ENCODE measurements around the gene RHOBTB3. TPM values are rescaled to one million over a fixed set of nuclear protein-coding genes. Genes with fewer than 3 reads are reported as not detected.

RHOBTB3 gene
- total RNA-seq, 1 donor from 2014 or later: 55.9 TPM

GRCh38 chr5:95717439-95717838 is 13.7 kb upstream of the RHOBTB3 start:
- DNase-seq (ENCODE audit: low spot score, unreplicated experiment): no peak
- no peak for TF ChIP-seq CTCF (IDR thresholded peaks at IDR 0.05; ENCODE audit: unreplicated experiment)
- Mint-ChIP-seq H3K27ac (no peak overlapping the region), H3K4me3 (ENCODE audit: low read depth) (no peak overlapping the region), H3K9me3 (ENCODE audit: low read depth) (peaks cover 3% of the 10 kb centered on the region), H3K36me3 (ENCODE audit: insufficient read depth) (no peaks in the 10 kb centered on the region), H3K4me1 (ENCODE audit: low read depth) (peaks cover 8% of the 10 kb centered on the region), H3K27me3 (no peaks in the 10 kb centered on the region)

GRCh38 chr5:95718203-95718602 is 12.9 kb upstream of the RHOBTB3 start:
- H3K4me1 Mint-ChIP-seq (ENCODE audit: low read depth): peaks cover 11% of the 10 kb centered on the region
- no peaks in the 10 kb centered on the region for H3K27me3 Mint-ChIP-seq
- TF ChIP-seq CTCF (IDR thresholded peaks at IDR 0.05; ENCODE audit: unreplicated experiment): no peak
- no peak overlapping the region for H3K27ac Mint-ChIP-seq
- no peaks in the 10 kb centered on the region for H3K36me3 Mint-ChIP-seq (ENCODE audit: insufficient read depth)
- peaks cover 3% of the 10 kb centered on the region for H3K9me3 Mint-ChIP-seq (ENCODE audit: low read depth)
- no peak for DNase-seq (ENCODE audit: low spot score, unreplicated experiment)
- H3K4me3 Mint-ChIP-seq (ENCODE audit: low read depth): no peak overlapping the region

- DNase-seq (ENCODE audit: low spot score, unreplicated experiment): no peak
- no peak for TF ChIP-seq CTCF (IDR thresholded peaks at IDR 0.05; ENCODE audit: unreplicated experiment)
- no peaks in the 10 kb centered on the region for H3K36me3 Mint-ChIP-seq (ENCODE audit: insufficient read depth)
- H3K4me3 Mint-ChIP-seq (ENCODE audit: low read depth): no peak overlapping the region
- H3K9me3 Mint-ChIP-seq (ENCODE audit: low read depth): peaks cover 3% of the 10 kb centered on the region
- peaks cover 14% of the 10 kb centered on the region for H3K4me1 Mint-ChIP-seq (ENCODE audit: low read depth)
- H3K27ac Mint-ChIP-seq: no peak overlapping the region
- H3K27me3 Mint-ChIP-seq: no peaks in the 10 kb centered on the region
These were observed 12.4 kb upstream of the RHOBTB3 start for GRCh38 chr5:95718738-95719137.

GRCh38 chr5:95720094-95720786 is 10.9 kb upstream of the RHOBTB3 start:
- no peak for DNase-seq (ENCODE audit: low spot score, unreplicated experiment)
- Mint-ChIP-seq H3K4me3 (ENCODE audit: low read depth) (no peak overlapping the region), H3K9me3 (ENCODE audit: low read depth) (no peaks in the 10 kb centered on the region), H3K27me3 (no peaks in the 10 kb centered on the region), H3K4me1 (ENCODE audit: low read depth) (peaks cover 17% of the 10 kb centered on the region), H3K27ac (no peak overlapping the region), H3K36me3 (ENCODE audit: insufficient read depth) (no peaks in the 10 kb centered on the region)
- TF ChIP-seq CTCF (IDR thresholded peaks at IDR 0.05; ENCODE audit: unreplicated experiment): no peak

- Mint-ChIP-seq H3K4me3 (ENCODE audit: low read depth) (no peak overlapping the region), H3K4me1 (ENCODE audit: low read depth) (peaks cover 19% of the 10 kb centered on the region), H3K27ac (peak overlapping the region; percentile 35), H3K36me3 (ENCODE audit: insufficient read depth) (no peaks in the 10 kb centered on the region), H3K9me3 (ENCODE audit: low read depth) (no peaks in the 10 kb centered on the region), H3K27me3 (no peaks in the 10 kb centered on the region)
- DNase-seq (ENCODE audit: low spot score, unreplicated experiment): no peak
- TF ChIP-seq CTCF (IDR thresholded peaks at IDR 0.05; ENCODE audit: unreplicated experiment): no peak
These were observed 9.4 kb upstream of the RHOBTB3 start for GRCh38 chr5:95721582-95722295.
